H1 (cell line): ENCODE data around the gene MACROD2. TPM values are rescaled to one million over a fixed set of nuclear protein-coding genes. Genes with fewer than 3 reads are reported as not detected.
A peak's percentile ranks its signal among the peaks of the same experiment; 100 is the strongest.

Experiments
- CTCF ChIA-PET: fragments of 300-600 bp; sonication (Branson Sonifier 250); formaldehyde crosslinking; loops from one replicate; lab custom pipeline; 2021; ENCODE audit not compliant: partially characterized antibody; lab: Charles Lee
- POLR2A ChIA-PET: fragments of 300-600 bp; sonication (Branson Sonifier 250); formaldehyde crosslinking; loops from one replicate; lab custom pipeline; 2021; ENCODE audit warnings: inconsistent platforms; ENCODE audit not compliant: partially characterized antibody; lab: Charles Lee
- DNase-seq, 2 experiments: peaks; one replicate each; pipeline versions ENCODE4 v3.0.0 to v3.0.0-alpha.2; 2010 to 2022; ENCODE audit warnings: low spot score in 2 of 2, low read depth in 1 of 2, mixed read lengths in 1 of 2
- FAIRE-seq: peaks from 2 replicates; lab custom pipeline; 2011; peaks lifted over from hg19 to GRCh38; lab: Jason Lieb, UNC
- H2AFZ ChIP-seq: 2 replicates; pipeline ENCODE4 v1.8.1; 2012; ENCODE audit warnings: low read length, inconsistent platforms
- H2AK5ac ChIP-seq: 2 replicates; pipeline ENCODE4 v1.6.1; 2013; ENCODE audit warnings: low read depth, low read length
- H2BK120ac ChIP-seq: replicated peaks from 2 replicates; pipeline ENCODE3; 2013; ENCODE audit warnings: low read depth, low read length, inconsistent platforms
- H2BK12ac ChIP-seq: 2 replicates; pipeline ENCODE4 v1.6.1; 2013; ENCODE audit warnings: low read depth, low read length
- H2BK15ac ChIP-seq: 2 replicates; pipeline ENCODE4 v1.6.1; 2013; ENCODE audit warnings: low read length
- H2BK20ac ChIP-seq: 2 replicates; pipeline ENCODE4 v1.6.1; 2013; ENCODE audit warnings: low read length
- H2BK5ac ChIP-seq: 2 replicates; pipeline ENCODE4 v1.6.1; 2013; ENCODE audit warnings: low read depth, low read length
- H3K14ac ChIP-seq: 2 replicates; pipeline ENCODE4 v1.6.1; 2013; ENCODE audit warnings: inconsistent platforms; ENCODE audit not compliant: insufficient read length
- H3K18ac ChIP-seq: 2 replicates; pipeline ENCODE4 v1.6.1; 2013; ENCODE audit warnings: low read length; ENCODE audit errors: extremely low read depth
- H3K23ac ChIP-seq: 2 replicates; pipeline ENCODE4 v1.6.1; 2013; ENCODE audit warnings: inconsistent platforms; ENCODE audit not compliant: insufficient read length
- H3K23me2 ChIP-seq: 2 replicates; pipeline ENCODE4 v1.6.1; 2013; ENCODE audit warnings: low read depth, low read length
- H3K27ac ChIP-seq: 2 replicates; pipeline ENCODE4 v1.6.1; 2011; ENCODE audit warnings: low read depth, low read length, inconsistent platforms
- H3K27me3 ChIP-seq, 4 experiments: replicated peaks in 1 of 4; 1 replicate in 1 of 4; 2 replicates in 3 of 4; pipeline versions ENCODE4 v1.6.1 to v1.8.1; 2011 to 2013; ENCODE audit warnings: low read length in 3 of 4, mild to moderate bottlenecking in 3 of 4, inconsistent platforms in 2 of 4, mixed read lengths in 2 of 4, moderate library complexity in 1 of 4; ENCODE audit not compliant: control insufficient read depth in 3 of 4, insufficient read depth in 3 of 4; ENCODE audit errors: extremely low read depth in 1 of 4
- H3K36me3 ChIP-seq, 4 experiments: 2 replicates each; pipeline versions ENCODE4 v1.6.1 to v1.8.1; 2011 to 2013; ENCODE audit warnings: mild to moderate bottlenecking in 4 of 4, low read length in 3 of 4, moderate library complexity in 2 of 4, control low read depth in 1 of 4, inconsistent platforms in 1 of 4; ENCODE audit not compliant: insufficient read depth in 4 of 4, control insufficient read depth in 2 of 4
- H3K4ac ChIP-seq: replicated peaks from 2 replicates; pipeline ENCODE3; 2013; ENCODE audit warnings: low read length, low read depth, mixed read lengths, inconsistent platforms; ENCODE audit not compliant: insufficient read length
- H3K4me1 ChIP-seq, 4 experiments: replicated peaks in 1 of 4; 1 replicate in 1 of 4; 2 replicates in 3 of 4; pipeline versions ENCODE4 v1.6.1 to v1.8.1; 2011 to 2013; ENCODE audit warnings: low read length in 3 of 4, inconsistent platforms in 2 of 4, mixed read lengths in 1 of 4; ENCODE audit not compliant: insufficient read depth in 4 of 4, control insufficient read depth in 3 of 4
- H3K4me2 ChIP-seq, 2 experiments: 2 replicates each; pipeline versions ENCODE4 v1.6.1 to v1.8.1; 2011 to 2013; ENCODE audit warnings: low read depth in 2 of 2, low read length in 2 of 2, control low read depth in 1 of 2, inconsistent platforms in 1 of 2, mild to moderate bottlenecking in 1 of 2; ENCODE audit not compliant: insufficient read depth in 1 of 2
- H3K4me3 ChIP-seq, 4 experiments: fragments of 200-600, 300-600 bp in 1 of 4; sonication (generic), shearing (Covaris generic), sonication (Bioruptor Twin) in 1 of 4; 2 replicates each; pipeline versions ENCODE4 v1.5.1 to v1.8.1; 2011 to 2016; ENCODE audit warnings: low read length in 4 of 4, low read depth in 3 of 4, control low read depth in 2 of 4, inconsistent platforms in 2 of 4, mild to moderate bottlenecking in 2 of 4, mixed read lengths in 1 of 4, moderate library complexity in 1 of 4; ENCODE audit not compliant: insufficient read depth in 2 of 4; ENCODE audit errors: extremely low read depth in 1 of 4
- H3K56ac ChIP-seq: replicated peaks from 2 replicates; pipeline ENCODE3; 2013; ENCODE audit warnings: low read depth, mild to moderate bottlenecking, mixed read lengths, low read length, inconsistent platforms; ENCODE audit not compliant: insufficient read length
- H3K79me1 ChIP-seq: 2 replicates; pipeline ENCODE4 v1.6.1; 2013; ENCODE audit warnings: low read depth, low read length, control low read depth
- H3K79me2 ChIP-seq, 2 experiments: 2 replicates each; pipeline versions ENCODE4 v1.6.1 to v1.8.1; 2012 to 2013; ENCODE audit warnings: low read length in 2 of 2, mild to moderate bottlenecking in 2 of 2, inconsistent platforms in 1 of 2; ENCODE audit not compliant: insufficient read depth in 2 of 2, control insufficient read depth in 1 of 2
- H3K9ac ChIP-seq, 4 experiments: replicated peaks in 1 of 4; 1 replicate in 1 of 4; 2 replicates in 3 of 4; pipeline versions ENCODE4 v1.6.1 to v1.8.1; 2011 to 2013; ENCODE audit warnings: low read depth in 3 of 4, low read length in 3 of 4, control low read depth in 2 of 4, mild to moderate bottlenecking in 2 of 4, moderate library complexity in 2 of 4, inconsistent platforms in 1 of 4; ENCODE audit errors: extremely low read depth in 1 of 4
- H3K9me3 ChIP-seq, 2 experiments: 2 replicates each; pipeline versions ENCODE4 v1.6.1 to v1.8.1; 2012 to 2013; ENCODE audit warnings: mild to moderate bottlenecking in 2 of 2, moderate library complexity in 2 of 2, control low read depth in 1 of 2, inconsistent platforms in 1 of 2, low read depth in 1 of 2, low read length in 1 of 2, mixed read lengths in 1 of 2; ENCODE audit not compliant: insufficient read depth in 2 of 2
- H4K20me1 ChIP-seq, 2 experiments: replicated peaks in 1 of 2; 2 replicates each; pipeline versions ENCODE3 to v1.8.1; 2011 to 2013; ENCODE audit warnings: inconsistent platforms in 2 of 2, low read length in 2 of 2, mild to moderate bottlenecking in 1 of 2; ENCODE audit not compliant: insufficient read depth in 2 of 2, control insufficient read depth in 1 of 2
- H4K5ac ChIP-seq: 2 replicates; pipeline ENCODE4 v1.6.1; 2013; ENCODE audit warnings: low read length, low read depth, mixed read lengths, inconsistent platforms; ENCODE audit not compliant: insufficient read length
- H4K8ac ChIP-seq: 2 replicates; pipeline ENCODE4 v1.8.0; 2013; ENCODE audit warnings: mild to moderate bottlenecking, moderate library complexity, low read length, inconsistent platforms; ENCODE audit not compliant: insufficient read depth; ENCODE audit errors: extremely low read depth
- H4K91ac ChIP-seq: replicated peaks from 2 replicates; pipeline ENCODE3; 2013; ENCODE audit warnings: low read length, mixed read lengths, inconsistent platforms; ENCODE audit not compliant: insufficient read length
- CBX5 ChIP-seq: fragments of 300-800, 300-1000 bp; sonication (generic); IDR thresholded peaks from 2 replicates; pipeline ENCODE4 v1.7.1; 2016; ENCODE audit warnings: antibody characterized with exemption, low read length, low read depth
- CHD2 ChIP-seq: IDR thresholded peaks from 2 replicates; pipeline ENCODE4 v1.6.1; 2012; ENCODE audit warnings: low read length, improper control_type of control experiment
- CTBP2 ChIP-seq: IDR thresholded peaks from 2 replicates; pipeline ENCODE4 v1.7.0; 2011; ENCODE audit warnings: borderline replicate concordance, mild to moderate bottlenecking, moderate library complexity, mixed read lengths, low read length; ENCODE audit not compliant: insufficient read depth, insufficient read length
- GTF2F1 ChIP-seq: IDR thresholded peaks from 2 replicates; pipeline ENCODE4 v1.6.1; 2012; ENCODE audit warnings: low read depth, low read length, improper control_type of control experiment, borderline replicate concordance
- JUND ChIP-seq: IDR thresholded peaks from 2 replicates; pipeline ENCODE4 v1.6.1; 2011; ENCODE audit warnings: mild to moderate bottlenecking, improper control_type of control experiment, low read length
- NANOG ChIP-seq: IDR thresholded peaks from 2 replicates; pipeline ENCODE4 v1.6.1; 2011; ENCODE audit warnings: low read length, low read depth, mild to moderate bottlenecking, inconsistent platforms; ENCODE audit not compliant: insufficient read depth, poor library complexity, severe bottlenecking
- RFX5 ChIP-seq: IDR thresholded peaks from 2 replicates; pipeline ENCODE4 v1.6.1; 2011; ENCODE audit warnings: low read depth, low read length, improper control_type of control experiment, borderline replicate concordance
- RXRA ChIP-seq: IDR thresholded peaks from 2 replicates; pipeline ENCODE4 v1.6.1; 2011; ENCODE audit warnings: low read depth, mild to moderate bottlenecking, low read length, moderate library complexity; ENCODE audit not compliant: insufficient read depth
- SUZ12 ChIP-seq: fragments of 200-600 bp; sonication (generic); IDR thresholded peaks from 2 replicates; pipeline ENCODE4 v1.6.1; 2012; ENCODE audit warnings: mild to moderate bottlenecking, inconsistent platforms, low read length, moderate library complexity, mixed read lengths
- TAF1 ChIP-seq: IDR thresholded peaks from 2 replicates; pipeline ENCODE4 v1.6.1; 2011; ENCODE audit warnings: mild to moderate bottlenecking, low read depth, low read length
- TAF7 ChIP-seq: optimal IDR thresholded peaks from 2 replicates; pipeline ENCODE3; 2011; ENCODE audit warnings: low read depth, mild to moderate bottlenecking, inconsistent platforms, low read length, moderate library complexity, borderline replicate concordance
- TBP ChIP-seq: IDR thresholded peaks from 2 replicates; pipeline ENCODE4 v1.6.1; 2011; ENCODE audit warnings: low read depth, low read length, improper control_type of control experiment
- TCF12 ChIP-seq: IDR thresholded peaks from 2 replicates; pipeline ENCODE4 v1.6.1; 2011; ENCODE audit warnings: low read depth, mild to moderate bottlenecking, low read length
- TEAD4 ChIP-seq: IDR thresholded peaks from 2 replicates; pipeline ENCODE4 v1.6.1; 2012; ENCODE audit warnings: low read depth, low read length, inconsistent platforms, mixed read lengths
- whole genome bisulfite sequencing, 2 experiments: shearing (Covaris generic) in 1 of 2; methylation state at CpG; one replicate each; pipeline versions ENCODE4 v1.1.6 to v1.1.7; 2013 to 2015; ENCODE audit warnings: low lambda C conversion rate in 2 of 2, mixed read lengths in 2 of 2, inconsistent platforms in 1 of 2, low coverage in 1 of 2, missing lambda C conversion rate in 1 of 2; ENCODE audit not compliant: insufficient replicate concordance in 2 of 2, insufficient coverage in 1 of 2, insufficient read length in 1 of 2; ENCODE audit errors: extremely low coverage in 1 of 2, missing lambda C conversion rate in 1 of 2; 5-methylcytosine and 5-hydroxymethylcytosine counted together
- polyA plus RNA-seq, 7 experiments: library from polyadenylated mRNA; depleted of rRNA in 3 of 7; stranded (reverse) in 5 of 7; unstranded in 2 of 7; fragments of >200 nt in 5 of 7; fragments of 200-250 nt in 2 of 7; gene quantifications; 1 replicate in 5 of 7; 2 replicates in 1 of 7; 4 replicates in 1 of 7; pipeline versions ENCODE4 v1.2.1 to v1.2.3, GENCODE V29; 2011 to 2013; ENCODE audit warnings: missing spikeins in 2 of 7, mixed read lengths in 2 of 7
- total RNA-seq: library from RNA; stranded (reverse); fragmentation: NEBNext Ultra II Directional; extraction: Animal tissue kit (Norgen Biotek cat#: 25700); gene quantifications from 2 replicates; pipeline ENCODE4 v1.2.1, GENCODE V29; 2021

The MACROD2 gene
- total and polyA plus RNA-seq, 2 of the 8 experiments (the other 6 are each of a cell fraction or from before 2014, with no cell fraction given) = 0.70 to 3.9 TPM

DNA sequence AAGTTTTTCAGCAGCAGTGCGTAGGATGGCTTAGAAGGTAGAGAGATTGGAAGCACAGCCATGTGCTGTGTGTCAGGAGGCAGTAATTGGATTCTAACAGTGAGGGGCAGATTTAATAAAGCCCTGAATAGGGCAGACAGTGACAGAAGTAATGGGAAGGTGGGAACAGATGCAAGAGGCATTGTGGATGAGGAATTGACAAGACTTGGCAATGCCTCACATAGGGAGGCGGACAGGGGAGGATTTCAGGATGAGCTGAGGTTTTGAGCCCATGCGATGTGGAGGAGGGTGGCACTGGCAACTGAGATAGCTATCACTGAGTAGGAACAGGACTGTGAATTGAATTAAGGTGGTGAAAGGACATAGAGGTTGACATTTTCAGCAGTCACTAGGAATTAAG lies 604.3 kb downstream of the MACROD2 start:
- no peak overlapping the region for H3K18ac ChIP-seq
- TF ChIP-seq TAF7 (no peak), SUZ12 (no peak), TBP (no peak), JUND (no peak), RXRA (no peak), CTBP2 (no peak), CHD2 (no peak), CBX5 (no peak), TAF1 (no peak), RFX5 (no peak), TEAD4 (no peak), NANOG (no peak), TCF12 (no peak), GTF2F1 (no peak)

More for the DNA sequence above, 604.3 kb downstream of the MACROD2 start:
- no peak overlapping the region for H3K4ac ChIP-seq
- no peak overlapping the region for H3K23ac ChIP-seq
- H3K4me2 ChIP-seq = no peak overlapping the region
- no peak overlapping the region for H2BK5ac ChIP-seq
- H3K4me1 ChIP-seq = no peaks in the 10 kb centered on the region
- no peak overlapping the region for H3K27ac ChIP-seq
- H3K23me2 ChIP-seq = no peaks in the 10 kb centered on the region
- H3K27me3 ChIP-seq = no peaks in the 10 kb centered on the region
- H3K36me3 ChIP-seq = no peaks in the 10 kb centered on the region
- H3K9me3 ChIP-seq = no peaks in the 10 kb centered on the region
- H2BK15ac ChIP-seq = no peak overlapping the region; the same call in 1 of the 2 replicates
- no peak overlapping the region for H2BK20ac ChIP-seq
- no peak overlapping the region for H2BK120ac ChIP-seq
- H4K20me1 ChIP-seq = no peaks in the 10 kb centered on the region
- 0 out of 2 replicates have a peak overlapping the region, but pooled peaks have one; percentile 40 for H2AFZ ChIP-seq
- H2BK12ac ChIP-seq = peak overlapping the region; percentile 35; the same call in 1 of the 2 replicates
- ChIA-PET CTCF (interaction anchor here (0.6 to 1.1 kb wide), 2 partner anchors 22 to 53 kb away, joined by 3 read pairs; no protein-coding TSS in a partner anchor), POLR2A (no interaction called here)
- no peaks in the 10 kb centered on the region for H3K79me2 ChIP-seq
- no peak overlapping the region for H2AK5ac ChIP-seq
- DNase-seq = no peak
- no peak overlapping the region for H3K56ac ChIP-seq
- WGBS, 2 experiments = 75% methylated on average over 3 of the region's 3 CpGs; no CpG with 5 or more reads in 1 of the 2 experiments
- H4K5ac ChIP-seq = no peak overlapping the region
- H3K79me1 ChIP-seq = no peaks in the 10 kb centered on the region
- no peak overlapping the region for H4K8ac ChIP-seq
- FAIRE-seq = no peak
- H3K9ac ChIP-seq = no peak overlapping the region
- H3K4me3 ChIP-seq = no peak overlapping the region
- H3K14ac ChIP-seq = no peak overlapping the region
- H4K91ac ChIP-seq = no peak overlapping the region
